GM06990 (cell line): ENCODE data around the gene COX17.

ENCODE experiments used
- DNase-seq: peaks from one replicate; pipeline ENCODE4 v3.0.0-alpha.2; 2011; ENCODE audit not compliant: insufficient read length; ENCODE audit errors: extremely low read depth
- H3K27me3 ChIP-seq: replicated peaks from 2 replicates; pipeline ENCODE4 v1.6.0; 2011; ENCODE audit warnings: low read length; ENCODE audit not compliant: control insufficient read depth, insufficient read depth
- H3K36me3 ChIP-seq: 2 replicates; pipeline ENCODE4 v1.5.1; 2011; ENCODE audit warnings: low read length; ENCODE audit not compliant: control insufficient read depth, insufficient read depth
- H3K4me3 ChIP-seq: replicated peaks from 2 replicates; pipeline ENCODE4 v1.5.1; 2011; ENCODE audit warnings: low read depth, mild to moderate bottlenecking, control low read depth, low read length
- TF ChIP-seq, protein P1 (sequence below): IDR thresholded peaks from 2 replicates; pipeline ENCODE4 v1.5.1; 2011; ENCODE audit warnings: low read length, control low read depth, mild to moderate bottlenecking, inconsistent platforms; ENCODE audit not compliant: insufficient read depth, poor library complexity, severe bottlenecking

COX17 gene, protein sequence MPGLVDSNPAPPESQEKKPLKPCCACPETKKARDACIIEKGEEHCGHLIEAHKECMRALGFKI

DNA sequence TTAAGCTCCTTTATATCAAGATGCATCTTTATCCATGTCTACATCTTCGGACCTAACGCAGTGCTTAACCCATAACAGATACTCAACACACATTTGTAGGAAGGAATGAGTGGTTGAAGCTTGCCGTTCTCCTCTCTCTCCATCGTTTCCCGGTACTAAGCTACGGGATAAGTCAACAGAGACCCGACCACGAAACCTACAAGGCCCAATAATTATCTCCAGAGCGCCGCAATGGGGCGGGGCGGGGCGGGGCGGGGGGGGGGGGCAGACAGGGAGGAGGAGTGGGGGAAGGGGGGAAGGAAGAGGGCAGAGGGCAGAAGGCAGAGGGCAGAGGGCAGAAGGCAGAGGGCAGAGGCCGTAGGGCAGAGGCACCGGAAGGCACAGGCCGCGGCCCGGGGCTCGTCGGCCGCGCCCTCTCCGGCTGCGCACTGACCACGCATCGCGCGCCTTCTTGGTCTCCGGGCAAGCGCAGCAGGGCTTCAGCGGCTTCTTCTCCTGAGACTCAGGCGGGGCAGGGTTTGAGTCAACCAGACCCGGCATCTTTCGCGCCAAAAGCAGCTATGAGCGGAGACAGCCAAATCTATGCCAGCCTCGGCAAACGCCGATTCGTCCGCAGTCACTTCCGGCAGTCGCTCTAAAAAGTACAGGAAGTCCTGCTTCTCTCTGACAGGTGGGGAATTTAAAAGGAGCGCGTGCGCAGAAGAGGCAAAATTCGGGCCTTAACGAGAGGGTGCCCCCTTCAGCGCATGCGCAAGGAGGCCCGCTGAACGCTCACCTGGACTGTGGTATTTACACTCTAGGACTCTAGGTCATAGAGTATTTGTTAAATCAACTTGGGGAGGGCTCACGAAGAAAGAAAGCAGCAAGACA, at the start of gene COX17:
Gene COX17, minus strand, starts transcription at position 636 of the 870 bp plus-strand sequence. Its CDS starts 96 bp downstream, at position 540.
- TF ChIP-seq, protein P1, sequence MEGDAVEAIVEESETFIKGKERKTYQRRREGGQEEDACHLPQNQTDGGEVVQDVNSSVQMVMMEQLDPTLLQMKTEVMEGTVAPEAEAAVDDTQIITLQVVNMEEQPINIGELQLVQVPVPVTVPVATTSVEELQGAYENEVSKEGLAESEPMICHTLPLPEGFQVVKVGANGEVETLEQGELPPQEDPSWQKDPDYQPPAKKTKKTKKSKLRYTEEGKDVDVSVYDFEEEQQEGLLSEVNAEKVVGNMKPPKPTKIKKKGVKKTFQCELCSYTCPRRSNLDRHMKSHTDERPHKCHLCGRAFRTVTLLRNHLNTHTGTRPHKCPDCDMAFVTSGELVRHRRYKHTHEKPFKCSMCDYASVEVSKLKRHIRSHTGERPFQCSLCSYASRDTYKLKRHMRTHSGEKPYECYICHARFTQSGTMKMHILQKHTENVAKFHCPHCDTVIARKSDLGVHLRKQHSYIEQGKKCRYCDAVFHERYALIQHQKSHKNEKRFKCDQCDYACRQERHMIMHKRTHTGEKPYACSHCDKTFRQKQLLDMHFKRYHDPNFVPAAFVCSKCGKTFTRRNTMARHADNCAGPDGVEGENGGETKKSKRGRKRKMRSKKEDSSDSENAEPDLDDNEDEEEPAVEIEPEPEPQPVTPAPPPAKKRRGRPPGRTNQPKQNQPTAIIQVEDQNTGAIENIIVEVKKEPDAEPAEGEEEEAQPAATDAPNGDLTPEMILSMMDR: no peak
- Histone ChIP-seq H3K4me3 (peak within 1 kb of the TSS; percentile 75), H3K27me3 (no peaks in the 10 kb centered on the region), H3K36me3 (peaks cover 5% of the 10 kb centered on the region)
- DNase-seq: peak; percentile 97

DNA sequence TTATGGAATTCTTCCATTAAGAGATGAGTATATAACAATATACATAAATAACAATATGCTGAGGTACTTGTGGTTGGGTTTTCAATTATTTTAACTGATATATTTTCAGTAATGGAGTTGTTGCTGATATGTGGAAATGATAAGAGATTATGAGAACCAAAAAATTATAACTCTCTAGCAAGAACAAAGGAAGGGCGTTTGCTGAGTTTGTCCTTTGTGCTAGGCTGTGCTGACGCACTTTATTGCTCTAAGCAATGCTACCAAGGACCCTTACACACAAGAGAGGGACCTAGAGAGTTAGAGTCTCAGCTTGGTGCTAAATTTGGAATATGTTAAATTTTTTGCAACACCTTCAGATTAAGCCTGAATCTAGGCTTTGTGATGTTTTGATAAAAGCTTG, 49.7 kb upstream of the COX17 start:
- no peak for DNase-seq
- TF ChIP-seq, protein P1: no peak
- Histone ChIP-seq H3K4me3 (no peak overlapping the region), H3K27me3 (no peaks in the 10 kb centered on the region), H3K36me3 (no peaks in the 10 kb centered on the region)

DNA sequence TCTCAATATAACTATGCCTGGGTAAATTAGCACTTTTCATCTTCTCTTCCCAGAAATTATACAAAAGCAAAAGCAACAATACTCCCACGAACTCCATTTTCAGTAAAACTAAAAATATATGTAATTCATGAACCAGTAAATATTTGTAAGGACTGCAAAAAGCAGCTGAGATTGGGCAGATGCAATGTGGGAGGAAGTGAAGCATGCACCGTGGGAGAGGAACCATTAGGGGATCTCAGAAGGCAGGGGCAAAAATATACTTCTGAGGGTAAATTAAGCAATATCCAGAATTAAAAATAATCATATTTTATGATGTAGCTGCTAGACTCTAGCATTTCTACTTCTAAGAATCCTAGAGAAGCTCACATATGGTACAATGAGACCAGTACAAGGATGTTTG, 45.8 kb upstream of the COX17 start:
- TF ChIP-seq, protein P1: no peak
- no peak overlapping the region for H3K4me3 ChIP-seq
- H3K36me3 ChIP-seq: no peaks in the 10 kb centered on the region
- DNase-seq: no peak
- no peaks in the 10 kb centered on the region for H3K27me3 ChIP-seq

DNA sequence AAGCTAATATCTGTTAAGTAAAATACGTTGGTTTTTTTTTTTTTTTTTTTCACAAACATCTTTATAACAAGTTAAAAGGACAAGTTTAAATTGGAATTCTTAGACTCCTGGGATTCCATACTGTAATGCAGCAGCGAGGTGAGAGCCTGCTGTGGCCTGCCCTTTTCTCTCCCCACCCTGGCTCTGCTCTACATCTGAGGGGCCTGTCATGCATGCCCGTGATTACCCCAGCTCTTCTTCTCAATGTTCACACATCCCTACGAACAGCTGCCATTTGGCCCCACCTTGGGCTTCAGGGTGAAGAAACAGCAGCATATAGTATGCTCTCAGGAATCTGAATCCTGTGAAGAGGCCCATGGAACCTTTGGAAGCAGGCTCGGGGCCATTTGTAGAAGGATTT, 40.3 kb upstream of the COX17 start:
- Histone ChIP-seq H3K27me3 (no peaks in the 10 kb centered on the region), H3K36me3 (no peaks in the 10 kb centered on the region), H3K4me3 (no peak overlapping the region)
- DNase-seq: no peak
- TF ChIP-seq, protein P1: no peak

DNA sequence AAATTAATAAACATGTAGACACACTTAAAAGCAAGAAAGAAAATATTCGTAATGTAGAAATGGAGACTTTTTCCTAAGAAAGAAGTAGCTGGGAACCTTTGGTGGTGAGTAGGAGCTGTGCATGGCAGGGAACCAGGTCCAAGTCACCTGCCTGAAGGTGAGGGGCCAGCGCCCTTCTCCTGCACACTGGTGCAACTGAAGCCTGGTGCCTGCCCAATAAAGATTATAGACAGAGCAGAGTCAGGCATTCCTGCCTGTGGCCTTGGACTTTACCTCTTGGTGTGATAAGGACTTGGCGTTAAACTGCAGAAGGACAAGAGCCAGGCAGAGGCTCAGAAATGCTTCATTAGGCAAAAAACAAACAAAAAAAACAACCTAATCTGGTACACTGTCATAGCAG, 39.8 kb upstream of the COX17 start:
- H3K27me3 ChIP-seq: no peaks in the 10 kb centered on the region
- no peaks in the 10 kb centered on the region for H3K36me3 ChIP-seq
- H3K4me3 ChIP-seq: no peak overlapping the region
- TF ChIP-seq, protein P1: no peak
- no peak for DNase-seq
